ENCODE data around the gene JUP. TPM values are rescaled to one million over a fixed set of nuclear protein-coding genes. Genes with fewer than 3 reads are reported as not detected.

The JUP gene
- total and polyA plus RNA-seq, 7 donors, result 22.2 to 494 (median 40.3) TPM

- TF ChIP-seq EP300 (IDR thresholded peaks at IDR 0.05), result no peak
- TF ChIP-seq POLR2AphosphoS5 (IDR thresholded peaks at IDR 0.05), result peak in 1 of 4 donors; percentile 8
- TF ChIP-seq, protein P1, sequence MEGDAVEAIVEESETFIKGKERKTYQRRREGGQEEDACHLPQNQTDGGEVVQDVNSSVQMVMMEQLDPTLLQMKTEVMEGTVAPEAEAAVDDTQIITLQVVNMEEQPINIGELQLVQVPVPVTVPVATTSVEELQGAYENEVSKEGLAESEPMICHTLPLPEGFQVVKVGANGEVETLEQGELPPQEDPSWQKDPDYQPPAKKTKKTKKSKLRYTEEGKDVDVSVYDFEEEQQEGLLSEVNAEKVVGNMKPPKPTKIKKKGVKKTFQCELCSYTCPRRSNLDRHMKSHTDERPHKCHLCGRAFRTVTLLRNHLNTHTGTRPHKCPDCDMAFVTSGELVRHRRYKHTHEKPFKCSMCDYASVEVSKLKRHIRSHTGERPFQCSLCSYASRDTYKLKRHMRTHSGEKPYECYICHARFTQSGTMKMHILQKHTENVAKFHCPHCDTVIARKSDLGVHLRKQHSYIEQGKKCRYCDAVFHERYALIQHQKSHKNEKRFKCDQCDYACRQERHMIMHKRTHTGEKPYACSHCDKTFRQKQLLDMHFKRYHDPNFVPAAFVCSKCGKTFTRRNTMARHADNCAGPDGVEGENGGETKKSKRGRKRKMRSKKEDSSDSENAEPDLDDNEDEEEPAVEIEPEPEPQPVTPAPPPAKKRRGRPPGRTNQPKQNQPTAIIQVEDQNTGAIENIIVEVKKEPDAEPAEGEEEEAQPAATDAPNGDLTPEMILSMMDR (IDR thresholded peaks at IDR 0.05), result no peak
- peak in 1 of 2 donors; percentile 76 for TF ChIP-seq POLR2A (IDR thresholded peaks at IDR 0.05)
- H3K4me3 ChIP-seq, result no peak overlapping the region
- no peaks in the 10 kb centered on the region for H3K9me3 ChIP-seq
- intact Hi-C loops (cut with DNase I), result no loop called here
- peak overlapping the region in 1 of 4 donors; percentile 32 for H3K27ac ChIP-seq
- DNase-seq, result no peak
- H3K27me3 ChIP-seq, result peaks cover 15 to 37% (median 18%) of the 10 kb centered on the region in 3 donors
- WGBS, 2 donors, result 14 to 39% methylated on average over 4 of the region's 4 CpGs
- no peaks in the 10 kb centered on the region for H3K36me3 ChIP-seq
- H3K4me1 ChIP-seq, result peaks cover 0 to 37% (median 19%) of the 10 kb centered on the region in 4 donors
Observed at GRCh38 chr17:41787021-41787418, 509 bp upstream of the JUP start.

DNA sequence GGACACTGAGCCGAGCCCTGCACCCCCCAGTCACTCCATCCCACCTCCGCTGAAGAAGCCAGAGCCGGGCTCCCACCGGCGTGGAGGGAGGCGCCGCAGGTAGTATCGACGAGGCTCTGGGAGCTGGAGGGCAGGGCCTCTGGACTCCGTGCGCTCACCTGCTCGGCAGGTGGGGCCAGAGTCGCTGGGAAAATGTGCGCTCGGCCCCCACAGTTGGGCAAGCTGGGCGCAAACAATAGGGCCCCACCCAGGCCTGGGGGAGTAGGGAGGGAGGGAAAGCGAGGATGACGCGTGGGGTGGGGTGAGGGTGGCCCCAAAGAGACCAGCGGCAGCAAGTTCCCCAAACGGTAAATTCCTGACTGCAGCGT lies 668 bp downstream of the JUP start:
- no peaks in the 10 kb centered on the region for H3K36me3 ChIP-seq
- no peak for DNase-seq
- H3K27me3 ChIP-seq, result peaks cover 15 to 37% (median 18%) of the 10 kb centered on the region in 3 donors
- peak overlapping the region; percentile 45 to 64 (median 58) for H3K4me3 ChIP-seq
- 1% methylated on average over 22 of the region's 22 CpGs for WGBS, 2 donors
- intact Hi-C loops (cut with DNase I), result no loop called here
- H3K9me3 ChIP-seq, result no peaks in the 10 kb centered on the region
- H3K27ac ChIP-seq, result peak overlapping the region; percentile 64 to 78 (median 74)
- H3K4me1 ChIP-seq, result peaks cover 0 to 38% (median 18%) of the 10 kb centered on the region in 4 donors
- TF ChIP-seq POLR2A (IDR thresholded peaks at IDR 0.05), result peak in 1 of 2 donors; percentile 52
- TF ChIP-seq POLR2AphosphoS5 (IDR thresholded peaks at IDR 0.05), result peak in 1 of 4 donors; percentile 31
- no peak for TF ChIP-seq EP300 (IDR thresholded peaks at IDR 0.05)
- TF ChIP-seq, protein P1 (IDR thresholded peaks at IDR 0.05), result no peak

DNA sequence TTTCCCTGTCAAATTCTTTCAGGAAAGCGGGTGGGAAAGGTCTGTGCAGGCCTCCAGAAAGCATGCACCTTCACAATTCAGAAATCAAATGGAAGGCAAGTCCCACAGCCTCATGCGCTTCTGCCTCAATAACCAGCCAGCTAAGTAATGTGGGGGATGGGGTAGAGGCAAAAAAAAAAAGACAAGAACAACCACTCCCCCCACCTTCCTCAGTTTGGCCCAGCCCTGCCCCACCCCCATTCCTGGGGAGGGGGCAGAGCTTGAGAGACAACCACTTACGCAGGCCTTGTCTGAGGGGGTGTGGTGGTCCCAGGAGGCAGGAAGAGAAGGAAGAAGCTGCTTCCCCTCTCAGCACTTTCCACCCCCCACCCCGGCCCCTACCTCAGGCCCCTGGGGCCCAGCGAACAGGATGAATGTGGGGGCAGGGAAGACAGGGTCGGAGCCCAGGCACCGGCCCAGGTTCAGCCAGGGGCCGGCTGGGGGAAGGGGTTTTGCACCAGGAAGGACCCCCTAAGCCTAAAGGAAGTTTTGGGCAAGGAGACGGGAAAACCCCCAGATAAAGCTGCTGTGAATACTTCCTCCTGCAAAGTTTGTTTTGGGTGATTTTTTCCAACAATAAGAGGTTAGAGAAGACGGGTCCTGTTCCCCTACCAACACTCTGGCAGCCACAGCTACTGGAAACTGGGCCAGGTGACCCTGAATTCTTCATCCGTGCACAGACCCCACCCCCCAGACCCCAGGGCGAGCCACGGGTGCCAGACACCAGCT lies 1.2 kb downstream of the JUP start:
- DNase-seq, result no peak
- Histone ChIP-seq H3K36me3 (no peaks in the 10 kb centered on the region), H3K4me1 (peaks cover 0 to 38% (median 18%) of the 10 kb centered on the region in 4 donors), H3K9me3 (no peaks in the 10 kb centered on the region), H3K27ac (peak overlapping the region; percentile 64 to 78 (median 74)), H3K4me3 (peak overlapping the region; percentile 45 to 64 (median 58)), H3K27me3 (peaks cover 15 to 37% (median 18%) of the 10 kb centered on the region in 3 donors)
- TF ChIP-seq POLR2A (IDR thresholded peaks at IDR 0.05), result no peak
- TF ChIP-seq POLR2AphosphoS5 (IDR thresholded peaks at IDR 0.05), result no peak
- TF ChIP-seq, protein P1 (IDR thresholded peaks at IDR 0.05), result no peak
- TF ChIP-seq EP300 (IDR thresholded peaks at IDR 0.05), result no peak
- 3 to 8% methylated on average over 13 of the region's 13 CpGs for WGBS, 2 donors
- intact Hi-C loops (cut with DNase I), result no loop called here

GRCh38 chr17:41784207-41784744 lies 2.2 kb downstream of the JUP start:
- Histone ChIP-seq H3K27ac (peak overlapping the region; percentile 64 to 78 (median 74)), H3K9me3 (no peaks in the 10 kb centered on the region), H3K4me1 (peaks cover 0 to 38% (median 18%) of the 10 kb centered on the region in 4 donors), H3K36me3 (no peaks in the 10 kb centered on the region), H3K27me3 (peaks cover 15 to 37% (median 18%) of the 10 kb centered on the region in 3 donors), H3K4me3 (peak overlapping the region in 3 of 4 donors; percentile 53 to 64 (median 62))
- no peak for TF ChIP-seq EP300 (IDR thresholded peaks at IDR 0.05)
- TF ChIP-seq, protein P1 (IDR thresholded peaks at IDR 0.05), result no peak
- TF ChIP-seq POLR2AphosphoS5 (IDR thresholded peaks at IDR 0.05), result no peak
- TF ChIP-seq POLR2A (IDR thresholded peaks at IDR 0.05), result no peak
- no peak for DNase-seq
- intact Hi-C loops (cut with DNase I), result no loop called here
- 10 to 28% methylated on average over 6 of the region's 6 CpGs for WGBS, 2 donors
